Ectodermal cell (in vitro differentiated cells): ENCODE measurements around the gene JARID2.

Source experiments
- H3K27ac ChIP-seq: 2 replicates; pipeline ENCODE4 v1.7.0; 2013; ENCODE audit warnings: mild to moderate bottlenecking, low read depth, low read length; ENCODE audit not compliant: insufficient read depth, poor library complexity, severe bottlenecking
- H3K27me3 ChIP-seq: 2 replicates; pipeline ENCODE4 v1.7.0; 2013; ENCODE audit warnings: mild to moderate bottlenecking, low read length; ENCODE audit not compliant: insufficient read depth, control insufficient read depth, poor library complexity, severe bottlenecking
- H3K36me3 ChIP-seq: one replicate; pipeline ENCODE4 v1.7.0; 2013; ENCODE audit warnings: low read length; ENCODE audit not compliant: control insufficient read depth, insufficient read depth
- H3K4me1 ChIP-seq: one replicate; pipeline ENCODE4 v1.7.0; 2013; ENCODE audit warnings: low read length; ENCODE audit not compliant: control insufficient read depth, insufficient read depth
- H3K4me3 ChIP-seq: 2 replicates; pipeline ENCODE4 v1.7.0; 2013; ENCODE audit warnings: low read depth, low read length, control low read depth; ENCODE audit not compliant: insufficient read depth
- H3K9me3 ChIP-seq: 2 replicates; pipeline ENCODE4 v1.7.0; 2013; ENCODE audit warnings: mild to moderate bottlenecking, low read length, moderate library complexity; ENCODE audit not compliant: control insufficient read depth
- WGBS, 2 experiments: methylation state at CpG; one replicate each; pipeline ENCODE4 v1.1.7; 2013; ENCODE audit warnings: missing lambda C conversion rate in 2 of 2; 5-methylcytosine and 5-hydroxymethylcytosine counted together

The JARID2 gene

DNA sequence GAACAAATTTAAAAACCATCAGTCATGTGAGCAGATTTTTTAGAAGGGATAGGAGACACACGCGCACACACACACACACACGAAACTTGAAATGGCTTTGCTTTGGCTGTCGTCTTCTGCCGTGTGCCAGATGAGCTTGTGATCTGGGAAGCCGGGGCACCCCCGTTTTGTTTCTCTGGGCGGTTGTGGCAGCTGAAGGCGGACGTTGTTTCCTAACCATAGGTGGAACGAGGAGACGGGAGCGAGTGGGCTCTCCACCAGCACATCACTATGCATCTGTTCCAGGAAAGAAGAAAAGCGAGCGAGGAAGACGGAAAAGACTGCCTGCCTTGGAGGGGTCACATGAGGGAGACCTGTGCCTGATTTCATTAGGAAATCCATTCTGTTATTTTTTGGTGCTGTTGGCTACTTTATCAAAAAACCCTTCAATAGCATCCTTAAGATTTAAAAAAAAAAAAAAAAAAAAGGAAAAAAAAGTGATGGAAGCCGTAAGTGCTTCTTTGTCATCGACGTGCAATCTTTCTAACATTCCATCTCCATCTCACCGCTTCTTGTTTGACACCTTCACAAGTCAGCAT, 274.8 kb downstream of the JARID2 start:
- H3K4me3 ChIP-seq: no peak overlapping the region
- no peaks in the 10 kb centered on the region for H3K4me1 ChIP-seq
- H3K27me3 ChIP-seq: no peaks in the 10 kb centered on the region
- H3K36me3 ChIP-seq: peaks cover 39% of the 10 kb centered on the region
- H3K9me3 ChIP-seq: no peaks in the 10 kb centered on the region
- H3K27ac ChIP-seq: no peak overlapping the region
- 93 to 94% methylated on average over 20 of the region's 20 CpGs for WGBS, 2 experiments

DNA sequence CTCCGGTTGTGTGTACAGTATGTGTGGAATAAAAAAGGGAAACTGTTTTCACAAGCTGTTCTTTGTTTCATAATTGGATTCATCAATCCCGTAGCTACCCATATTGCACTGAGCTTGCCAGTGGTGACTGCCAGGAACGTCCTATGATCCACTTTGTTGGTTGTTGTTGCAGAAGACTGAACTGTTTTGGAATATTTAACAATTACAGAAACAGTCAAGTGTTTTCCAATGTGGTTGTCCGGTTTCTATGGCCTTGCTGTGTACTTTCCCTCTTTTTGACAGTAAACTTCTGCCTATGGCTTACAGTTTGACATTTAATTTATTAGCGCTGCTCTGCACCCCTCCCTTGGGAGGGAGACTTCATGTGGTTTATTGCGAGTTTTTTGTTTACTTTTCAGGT, 275.7 kb downstream of the JARID2 start:
- 96% methylated on average over 6 of the region's 6 CpGs for WGBS, 2 experiments
- Histone ChIP-seq H3K4me3 (no peak overlapping the region), H3K36me3 (peaks cover 39% of the 10 kb centered on the region), H3K4me1 (no peaks in the 10 kb centered on the region), H3K27me3 (no peaks in the 10 kb centered on the region), H3K27ac (no peak overlapping the region), H3K9me3 (no peaks in the 10 kb centered on the region)

DNA sequence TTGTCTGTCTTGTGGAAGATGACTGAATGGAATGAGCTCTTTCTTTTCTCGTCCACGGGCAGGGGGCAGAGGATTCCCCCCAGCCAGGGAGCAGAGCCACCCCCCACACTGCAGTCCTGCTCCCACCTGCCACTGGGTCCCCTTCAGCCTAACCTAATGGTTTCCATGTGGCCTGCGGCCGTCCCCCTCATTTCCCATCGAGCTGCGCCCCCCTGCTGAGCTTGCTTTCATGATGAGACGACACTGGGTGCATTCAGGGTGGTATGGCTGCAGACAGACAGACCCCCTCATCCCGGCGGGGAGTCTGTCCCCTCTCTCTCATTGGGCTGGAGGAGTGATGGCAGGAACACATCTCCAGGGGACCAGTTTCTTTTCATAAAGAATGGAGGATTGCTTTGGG, 276.2 kb downstream of the JARID2 start:
- Histone ChIP-seq H3K4me1 (no peaks in the 10 kb centered on the region), H3K36me3 (peaks cover 39% of the 10 kb centered on the region), H3K27ac (no peak overlapping the region), H3K9me3 (no peaks in the 10 kb centered on the region), H3K4me3 (no peak overlapping the region), H3K27me3 (no peaks in the 10 kb centered on the region)
- 92 to 94% methylated on average over 9 of the region's 9 CpGs for WGBS, 2 experiments

DNA sequence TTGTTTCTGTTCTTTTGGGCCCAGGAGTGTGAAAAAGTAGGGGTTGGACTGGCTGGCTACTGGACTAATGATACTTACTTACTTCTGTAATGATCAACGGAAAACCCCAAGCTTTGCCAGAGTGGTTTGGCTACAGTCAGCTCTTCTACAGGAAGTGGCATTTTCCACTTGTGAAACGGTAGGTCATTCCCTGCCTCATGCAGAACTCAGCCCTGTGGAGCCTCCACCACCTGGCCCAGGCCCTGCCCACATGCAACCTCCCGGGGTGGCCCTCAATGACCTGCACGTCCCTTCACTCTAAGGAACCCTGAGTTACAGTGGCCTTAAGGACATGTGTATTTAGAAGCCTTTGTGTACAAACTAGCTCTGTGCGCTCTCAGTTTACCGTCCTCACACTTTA, 276.6 kb downstream of the JARID2 start:
- Histone ChIP-seq H3K27ac (no peak overlapping the region), H3K9me3 (no peaks in the 10 kb centered on the region), H3K4me1 (no peaks in the 10 kb centered on the region), H3K27me3 (no peaks in the 10 kb centered on the region), H3K4me3 (no peak overlapping the region), H3K36me3 (peaks cover 39% of the 10 kb centered on the region)
- WGBS, 2 experiments: 94 to 97% methylated on average over 6 of the region's 6 CpGs

DNA sequence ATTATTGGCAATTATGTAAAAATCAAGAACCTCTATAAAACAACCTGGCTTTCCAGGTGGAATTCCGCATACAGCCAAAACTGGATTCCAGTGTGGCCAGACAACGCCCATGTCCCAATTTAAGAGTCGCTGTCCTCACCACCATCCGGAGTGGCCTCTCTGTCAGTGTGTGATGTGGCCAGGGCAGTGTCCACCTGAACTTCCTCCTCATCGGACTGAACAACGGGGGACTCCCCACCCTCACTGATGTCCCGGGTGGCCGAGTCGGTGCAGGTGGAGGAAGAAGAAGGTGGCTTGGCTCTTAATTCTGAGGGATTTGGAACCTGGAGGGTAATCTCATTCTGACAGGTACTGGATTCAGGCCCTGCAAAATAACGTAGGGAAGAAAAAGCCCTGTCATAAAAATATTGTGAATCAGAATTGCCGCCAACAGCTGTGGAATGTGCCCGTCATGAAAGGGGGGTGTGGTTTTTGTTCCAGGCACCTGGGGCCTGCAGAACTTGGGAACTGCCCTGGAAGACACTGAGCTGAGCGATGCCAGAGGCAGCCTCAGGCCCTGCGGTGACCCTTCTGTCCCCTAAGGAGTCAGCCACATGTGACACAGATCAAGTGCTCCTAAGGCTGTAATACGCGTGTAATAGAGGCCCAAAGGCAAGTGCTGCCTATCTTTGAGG, 277.1 kb downstream of the JARID2 start:
- Histone ChIP-seq H3K27ac (no peak overlapping the region), H3K4me1 (no peaks in the 10 kb centered on the region), H3K36me3 (peaks cover 33% of the 10 kb centered on the region), H3K9me3 (no peaks in the 10 kb centered on the region), H3K4me3 (no peak overlapping the region), H3K27me3 (no peaks in the 10 kb centered on the region)
- 95% methylated on average over 16 of the region's 16 CpGs for WGBS, 2 experiments

DNA sequence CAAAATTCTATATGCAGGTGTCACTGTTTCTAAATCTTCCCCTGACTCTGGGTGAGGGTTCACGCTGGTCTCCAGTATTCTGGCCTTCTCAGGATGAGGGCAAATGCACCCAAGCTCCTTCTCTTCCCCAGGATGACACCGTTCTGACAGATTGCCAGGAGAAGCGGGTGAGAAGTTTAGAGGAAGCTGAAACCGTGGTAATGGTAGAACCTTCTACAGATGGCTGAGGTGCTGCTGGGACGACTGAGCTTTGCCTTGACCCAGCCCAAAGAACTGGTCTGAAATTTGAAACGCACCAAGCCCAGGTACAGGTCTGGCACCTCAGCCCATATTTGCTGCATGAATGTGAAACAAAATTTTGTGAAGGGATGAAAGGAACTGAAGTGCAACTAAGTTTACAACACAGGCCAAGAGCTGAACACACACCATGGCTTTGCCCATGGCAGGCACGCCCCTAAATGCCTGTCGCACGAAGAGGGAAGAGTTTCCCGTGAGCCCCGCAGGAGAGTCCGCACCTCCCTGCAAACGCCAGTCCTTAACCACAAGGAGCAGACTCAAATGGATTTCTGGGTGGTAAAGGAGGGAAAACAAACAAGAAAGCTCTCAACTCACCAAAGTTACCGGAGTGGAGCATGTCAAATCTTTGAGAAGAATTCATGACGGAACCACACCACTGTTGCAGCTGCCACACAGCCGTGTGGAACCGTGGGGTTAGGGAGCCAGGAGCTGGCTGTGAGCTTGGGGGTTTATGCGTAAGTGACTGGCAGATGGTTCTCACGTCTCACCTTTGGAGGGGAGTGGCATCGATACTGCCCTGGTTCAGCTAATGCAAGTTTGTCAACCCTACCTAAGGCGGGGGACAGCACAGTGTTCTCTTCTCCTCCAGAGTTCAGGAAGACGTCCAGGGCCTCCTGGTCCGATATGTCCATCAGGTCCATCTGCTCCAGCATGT, 278.1 kb downstream of the JARID2 start:
- H3K27me3 ChIP-seq: no peaks in the 10 kb centered on the region
- H3K4me1 ChIP-seq: no peaks in the 10 kb centered on the region
- H3K4me3 ChIP-seq: no peak overlapping the region
- H3K36me3 ChIP-seq: peaks cover 31% of the 10 kb centered on the region
- 96% methylated on average over 23 of the region's 23 CpGs for WGBS, 2 experiments
- H3K27ac ChIP-seq: no peak overlapping the region
- no peaks in the 10 kb centered on the region for H3K9me3 ChIP-seq

DNA sequence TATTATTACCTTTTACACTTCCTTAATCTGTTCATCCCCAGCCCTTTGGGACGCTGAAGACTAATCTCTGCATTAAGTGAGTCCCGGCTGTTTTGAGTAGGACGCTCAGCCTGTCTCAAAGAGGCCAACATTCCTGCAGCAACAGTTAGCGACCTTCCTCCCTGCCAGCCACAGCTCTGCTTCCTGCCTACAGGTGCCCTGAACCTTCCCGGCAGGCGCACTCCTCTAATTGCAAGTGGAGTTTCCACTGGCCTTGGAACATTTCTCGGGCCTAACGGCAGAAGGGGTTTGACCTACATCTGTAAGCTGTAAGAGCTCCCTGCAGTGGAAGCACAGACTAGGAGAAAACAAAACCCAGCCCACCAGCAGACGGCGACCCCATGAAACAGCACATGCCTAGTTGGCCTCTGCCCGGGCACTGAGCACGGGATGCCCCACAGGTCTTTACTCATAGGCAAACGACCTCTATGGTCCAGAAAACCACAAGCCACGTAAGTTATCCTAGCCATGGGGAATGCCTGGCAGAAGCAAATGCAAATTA, 279.1 kb downstream of the JARID2 start:
- Histone ChIP-seq H3K4me1 (no peaks in the 10 kb centered on the region), H3K4me3 (no peak overlapping the region), H3K27me3 (no peaks in the 10 kb centered on the region), H3K36me3 (peaks cover 29% of the 10 kb centered on the region), H3K27ac (no peak overlapping the region), H3K9me3 (no peaks in the 10 kb centered on the region)
- WGBS, 2 experiments: 95 to 96% methylated on average over 14 of the region's 14 CpGs

DNA sequence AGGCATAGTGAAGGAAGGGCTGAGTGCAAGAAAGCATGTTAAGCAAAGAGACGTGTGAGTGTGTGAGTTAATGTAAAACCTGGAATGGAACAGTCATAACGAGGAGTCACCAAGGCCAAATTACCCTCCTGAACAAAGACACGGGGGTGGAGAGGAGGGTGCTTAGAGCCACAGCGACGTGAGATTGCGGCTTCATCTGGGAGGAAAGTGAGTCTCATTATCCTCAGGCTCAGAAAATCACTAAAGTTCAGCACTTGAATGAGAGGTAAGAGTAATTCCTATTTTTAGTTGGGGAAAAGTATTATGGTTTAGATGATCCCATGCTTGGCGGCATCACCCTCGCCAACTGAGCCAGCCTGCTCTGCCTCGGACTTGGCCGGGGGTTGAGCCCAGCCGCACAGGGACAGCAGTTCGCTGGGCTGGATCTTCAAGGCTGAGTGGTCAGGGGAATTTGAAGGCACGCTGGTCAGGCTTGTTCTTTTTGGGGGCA, 280.4 kb downstream of the JARID2 start:
- Histone ChIP-seq H3K4me1 (no peaks in the 10 kb centered on the region), H3K36me3 (peaks cover 22% of the 10 kb centered on the region), H3K9me3 (no peaks in the 10 kb centered on the region), H3K4me3 (no peak overlapping the region), H3K27me3 (no peaks in the 10 kb centered on the region), H3K27ac (no peak overlapping the region)
- WGBS, 2 experiments: 94% methylated on average over 13 of the region's 13 CpGs

DNA sequence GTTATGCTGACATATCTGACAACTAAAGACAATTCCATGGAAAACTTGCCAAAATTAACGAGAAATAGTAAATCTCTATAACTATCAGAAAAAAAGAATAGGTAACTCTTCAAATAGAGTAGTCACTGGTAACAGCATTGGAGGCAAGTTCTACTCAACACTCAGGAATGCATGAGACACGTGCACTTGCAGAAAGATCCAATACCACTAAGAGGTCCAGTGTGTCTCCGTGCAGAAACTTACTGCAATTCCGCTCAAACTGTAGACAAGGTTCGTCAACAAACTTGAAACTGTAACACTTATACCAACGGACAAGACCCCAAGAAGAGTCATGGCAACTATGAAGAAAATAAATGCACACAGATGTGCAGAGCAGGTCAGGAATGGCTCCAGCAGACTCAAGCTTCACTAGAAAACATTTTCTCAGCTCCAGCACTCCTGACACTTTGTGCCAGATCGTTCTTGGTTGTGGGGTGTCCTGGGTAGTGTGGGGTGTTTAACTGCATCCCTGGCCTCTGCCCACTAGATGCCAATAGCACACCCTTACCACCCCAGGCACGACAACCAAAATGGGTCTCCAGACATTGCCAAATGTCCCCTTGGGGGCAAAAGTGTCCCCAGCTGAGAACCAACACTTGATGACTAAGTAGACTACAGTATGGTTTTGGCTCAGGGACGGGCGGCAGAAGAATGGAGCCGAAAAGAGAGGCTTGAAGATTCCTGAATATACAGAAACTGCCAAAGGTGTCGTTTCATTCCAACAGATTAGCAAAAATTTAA, 282.2 kb downstream of the JARID2 start:
- Histone ChIP-seq H3K36me3 (peaks cover 12% of the 10 kb centered on the region), H3K9me3 (no peaks in the 10 kb centered on the region), H3K27ac (no peak overlapping the region), H3K4me3 (no peak overlapping the region), H3K27me3 (no peaks in the 10 kb centered on the region), H3K4me1 (no peaks in the 10 kb centered on the region)
- 95 to 98% methylated on average over 11 to 12 of the region's 12 CpGs for WGBS, 2 experiments
